Measurements from ENCODE around the gene CYP17A1. TPM values are rescaled to one million over a fixed set of nuclear protein-coding genes. Genes with fewer than 3 reads are reported as not detected.

Gene CYP17A1
- total RNA-seq, 1 experiment from 2014 or later: 2.1 TPM

- ATAC-seq: no peak
Observed at GRCh38 chr10:102791754-102792395, 45.3 kb downstream of the CYP17A1 start.

DNA sequence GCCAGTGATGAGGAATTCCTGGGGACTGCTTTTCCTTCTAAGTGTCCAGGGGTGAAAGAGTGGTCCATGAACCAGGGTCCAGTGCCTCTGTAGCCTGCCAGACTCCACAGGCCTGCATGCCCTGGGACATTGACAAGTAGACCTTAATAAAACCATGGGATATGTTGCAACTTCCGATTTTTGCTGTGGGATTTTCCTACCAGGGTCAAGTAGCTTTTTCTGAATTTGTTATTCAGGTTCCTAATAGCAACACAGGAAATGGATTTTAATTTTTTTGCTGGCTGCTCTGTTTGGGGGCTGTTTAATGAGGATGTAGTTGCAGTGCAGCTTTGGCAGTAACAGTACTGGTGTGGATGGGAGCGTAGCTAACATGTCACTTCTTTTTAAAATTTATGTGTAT is 51.4 kb downstream of the CYP17A1 start:
- Histone ChIP-seq H3K9me3 (ENCODE audit: control insufficient read depth, insufficient read depth, low read depth, low read length) (no peaks in the 10 kb centered on the region), H3K27ac (ENCODE audit: low read length) (no peak overlapping the region; the same call in 1 of the 2 replicates), H3K4me1 (ENCODE audit: control insufficient read depth, insufficient read depth, low read length) (peaks cover 46% of the 10 kb centered on the region), H3K27me3 (ENCODE audit: control insufficient read depth, insufficient read depth, low read length) (no peaks in the 10 kb centered on the region), H3K36me3 (ENCODE audit: control insufficient read depth, insufficient read depth, low read length) (no peaks in the 10 kb centered on the region), H3K4me3 (ENCODE audit: low read depth in 2 of 2, low read length in 2 of 2) (no peak overlapping the region)
- no TSS peak for BruUV-seq (replicated peaks)
- DNase-seq (ENCODE audit: low read depth, low spot score) (no peak), ATAC-seq (no peak)
- ChIA-PET CTCF (no interaction called here), POLR2A (no interaction called here)
- intact Hi-C loops (cut with micrococcal nuclease; ENCODE audit: unreplicated experiment) (no loop called here), in situ Hi-C loops (cut with HindIII; ENCODE audit: low pct_unique_long_range_greater_than_20kb, low sequenced_read_pairs) (no loop called here)
- TF ChIP-seq, protein P1, sequence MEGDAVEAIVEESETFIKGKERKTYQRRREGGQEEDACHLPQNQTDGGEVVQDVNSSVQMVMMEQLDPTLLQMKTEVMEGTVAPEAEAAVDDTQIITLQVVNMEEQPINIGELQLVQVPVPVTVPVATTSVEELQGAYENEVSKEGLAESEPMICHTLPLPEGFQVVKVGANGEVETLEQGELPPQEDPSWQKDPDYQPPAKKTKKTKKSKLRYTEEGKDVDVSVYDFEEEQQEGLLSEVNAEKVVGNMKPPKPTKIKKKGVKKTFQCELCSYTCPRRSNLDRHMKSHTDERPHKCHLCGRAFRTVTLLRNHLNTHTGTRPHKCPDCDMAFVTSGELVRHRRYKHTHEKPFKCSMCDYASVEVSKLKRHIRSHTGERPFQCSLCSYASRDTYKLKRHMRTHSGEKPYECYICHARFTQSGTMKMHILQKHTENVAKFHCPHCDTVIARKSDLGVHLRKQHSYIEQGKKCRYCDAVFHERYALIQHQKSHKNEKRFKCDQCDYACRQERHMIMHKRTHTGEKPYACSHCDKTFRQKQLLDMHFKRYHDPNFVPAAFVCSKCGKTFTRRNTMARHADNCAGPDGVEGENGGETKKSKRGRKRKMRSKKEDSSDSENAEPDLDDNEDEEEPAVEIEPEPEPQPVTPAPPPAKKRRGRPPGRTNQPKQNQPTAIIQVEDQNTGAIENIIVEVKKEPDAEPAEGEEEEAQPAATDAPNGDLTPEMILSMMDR (IDR thresholded peaks at IDR 0.05): no peak
- TF ChIP-seq POLR2AphosphoS5 (IDR thresholded peaks at IDR 0.05; ENCODE audit: low read depth, low read length) (no peak), TCF7L2 (IDR thresholded peaks at IDR 0.05; ENCODE audit: low read depth, low read length) (no peak), SIN3A (IDR thresholded peaks at IDR 0.05; ENCODE audit: borderline replicate concordance, insufficient read depth, low read depth, low read length) (no peak)
- TF ChIP-seq, protein P2, sequence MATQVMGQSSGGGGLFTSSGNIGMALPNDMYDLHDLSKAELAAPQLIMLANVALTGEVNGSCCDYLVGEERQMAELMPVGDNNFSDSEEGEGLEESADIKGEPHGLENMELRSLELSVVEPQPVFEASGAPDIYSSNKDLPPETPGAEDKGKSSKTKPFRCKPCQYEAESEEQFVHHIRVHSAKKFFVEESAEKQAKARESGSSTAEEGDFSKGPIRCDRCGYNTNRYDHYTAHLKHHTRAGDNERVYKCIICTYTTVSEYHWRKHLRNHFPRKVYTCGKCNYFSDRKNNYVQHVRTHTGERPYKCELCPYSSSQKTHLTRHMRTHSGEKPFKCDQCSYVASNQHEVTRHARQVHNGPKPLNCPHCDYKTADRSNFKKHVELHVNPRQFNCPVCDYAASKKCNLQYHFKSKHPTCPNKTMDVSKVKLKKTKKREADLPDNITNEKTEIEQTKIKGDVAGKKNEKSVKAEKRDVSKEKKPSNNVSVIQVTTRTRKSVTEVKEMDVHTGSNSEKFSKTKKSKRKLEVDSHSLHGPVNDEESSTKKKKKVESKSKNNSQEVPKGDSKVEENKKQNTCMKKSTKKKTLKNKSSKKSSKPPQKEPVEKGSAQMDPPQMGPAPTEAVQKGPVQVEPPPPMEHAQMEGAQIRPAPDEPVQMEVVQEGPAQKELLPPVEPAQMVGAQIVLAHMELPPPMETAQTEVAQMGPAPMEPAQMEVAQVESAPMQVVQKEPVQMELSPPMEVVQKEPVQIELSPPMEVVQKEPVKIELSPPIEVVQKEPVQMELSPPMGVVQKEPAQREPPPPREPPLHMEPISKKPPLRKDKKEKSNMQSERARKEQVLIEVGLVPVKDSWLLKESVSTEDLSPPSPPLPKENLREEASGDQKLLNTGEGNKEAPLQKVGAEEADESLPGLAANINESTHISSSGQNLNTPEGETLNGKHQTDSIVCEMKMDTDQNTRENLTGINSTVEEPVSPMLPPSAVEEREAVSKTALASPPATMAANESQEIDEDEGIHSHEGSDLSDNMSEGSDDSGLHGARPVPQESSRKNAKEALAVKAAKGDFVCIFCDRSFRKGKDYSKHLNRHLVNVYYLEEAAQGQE (IDR thresholded peaks at IDR 0.05; ENCODE audit: insufficient read depth in 1 of 2, low read depth in 2 of 2, low read length in 1 of 2): no peak

More at GRCh38 chr10:102791754-102792395, 45.3 kb downstream of the CYP17A1 start:
- no peak for DNase-seq (ENCODE audit: low read depth, low spot score)
- ChIA-PET CTCF (interaction anchor here (0.6 kb wide), 1 partner anchor 48 kb away, joined by 5 read pairs; the partner anchor contains the start of gene WBP1L), POLR2A (no interaction called here)
- intact Hi-C loops (cut with micrococcal nuclease; ENCODE audit: unreplicated experiment) (no loop called here), in situ Hi-C loops (cut with HindIII; ENCODE audit: low pct_unique_long_range_greater_than_20kb, low sequenced_read_pairs) (no loop called here)
- no peaks in the 10 kb centered on the region for H3K27me3 ChIP-seq (ENCODE audit: control insufficient read depth, insufficient read depth, low read length)
- no peaks in the 10 kb centered on the region for H3K36me3 ChIP-seq (ENCODE audit: control insufficient read depth, insufficient read depth, low read length)
- TF ChIP-seq TCF7L2 (IDR thresholded peaks at IDR 0.05; ENCODE audit: low read depth, low read length) (no peak), POLR2AphosphoS5 (IDR thresholded peaks at IDR 0.05; ENCODE audit: low read depth, low read length) (no peak), SIN3A (IDR thresholded peaks at IDR 0.05; ENCODE audit: borderline replicate concordance, insufficient read depth, low read depth, low read length) (no peak)
- TF ChIP-seq, protein P1 (IDR thresholded peaks at IDR 0.05): no peak
- TF ChIP-seq, protein P2 (IDR thresholded peaks at IDR 0.05; ENCODE audit: insufficient read depth in 1 of 2, low read depth in 2 of 2, low read length in 1 of 2): no peak
- peaks cover 34% of the 10 kb centered on the region for H3K4me1 ChIP-seq (ENCODE audit: control insufficient read depth, insufficient read depth, low read length)
- no peaks in the 10 kb centered on the region for H3K9me3 ChIP-seq (ENCODE audit: control insufficient read depth, insufficient read depth, low read depth, low read length)
- no TSS peak for BruUV-seq (replicated peaks)
- H3K27ac ChIP-seq (ENCODE audit: low read length): peak overlapping the region; percentile 36
- no peak overlapping the region for H3K4me3 ChIP-seq (ENCODE audit: low read depth in 2 of 2, low read length in 2 of 2)
